ENCODE measurements around the gene ATXN1.

The ATXN1 gene

GRCh38 chr6:16759646-16760515 lies 1.4 kb downstream of the ATXN1 start:
- peak; percentile 3 for TF ChIP-seq CTCF (IDR thresholded peaks at IDR 0.05; ENCODE audit: extremely low read depth, missing control alignments)

GRCh38 chr6:16759181-16759645 lies 2.0 kb downstream of the ATXN1 start:
- DNase-seq (ENCODE audit: low spot score) = peak; percentile 13
- TF ChIP-seq CTCF (IDR thresholded peaks at IDR 0.05; ENCODE audit: extremely low read depth, missing control alignments) = no peak

More at GRCh38 chr6:16759646-16760515, 1.4 kb downstream of the ATXN1 start:
- DNase-seq (ENCODE audit: low spot score) = peak; percentile 81

GRCh38 chr6:16758163-16758975 lies 2.9 kb downstream of the ATXN1 start:
- no peak for DNase-seq (ENCODE audit: low spot score)
- TF ChIP-seq CTCF (IDR thresholded peaks at IDR 0.05; ENCODE audit: extremely low read depth, missing control alignments) = no peak

- no peak for DNase-seq (ENCODE audit: low spot score)
- TF ChIP-seq CTCF (IDR thresholded peaks at IDR 0.05; ENCODE audit: extremely low read depth, missing control alignments) = no peak
These were observed 3.9 kb downstream of the ATXN1 start for GRCh38 chr6:16757332-16757731.

- no peak for TF ChIP-seq CTCF (IDR thresholded peaks at IDR 0.05; ENCODE audit: extremely low read depth, missing control alignments)
- DNase-seq (ENCODE audit: low spot score) = no peak
These were observed 4.5 kb downstream of the ATXN1 start for GRCh38 chr6:16756660-16757255.

GRCh38 chr6:16755544-16755943 lies 5.7 kb downstream of the ATXN1 start:
- DNase-seq (ENCODE audit: low spot score) = no peak
- TF ChIP-seq CTCF (IDR thresholded peaks at IDR 0.05; ENCODE audit: extremely low read depth, missing control alignments) = no peak
